Measurements from ENCODE around the gene FKBP3. TPM values are rescaled to one million over a fixed set of nuclear protein-coding genes. Genes with fewer than 3 reads are reported as not detected.

Gene FKBP3
- total and polyA plus RNA-seq, 2 donors: 51.0 to 53.9 TPM

- Histone ChIP-seq H3K4me3 (ENCODE audit: low read depth, low read length) (no peak overlapping the region), H3K27ac (ENCODE audit: low read depth) (no peak overlapping the region)
- no peak for DNase-seq (ENCODE audit: extremely low spot score)
These were observed 68.3 kb downstream of the FKBP3 start for GRCh38 chr14:45065956-45066355.

More at GRCh38 chr14:45065956-45066355, 68.3 kb downstream of the FKBP3 start:
- Histone ChIP-seq H3K4me1 (ENCODE audit: insufficient read depth) (no peaks in the 10 kb centered on the region), H3K36me3 (ENCODE audit: insufficient read depth) (peaks cover 3% of the 10 kb centered on the region)
- 39% methylated on average over 2 of the region's 2 CpGs for WGBS

Small RNA genes lying within 50 kb of the gene (small RNA-seq; reads per million reads assigned to genes)
- gene RF00151 (not detected), gene SNORD127 (2,847 reads per million, percentile 99 among the genes with 10 or more reads in this experiment)

Other genes with a start within 250 kb of the FKBP3 start
- 36.7 TPM for gene KLHL28, start 172.5 kb downstream of the FKBP3 start, total RNA-seq
- gene KLHL28, start 172.5 kb downstream of the FKBP3 start, polyA plus RNA-seq: 5.6 TPM
- gene TOGARAM1, start 172.3 kb downstream of the FKBP3 start, total RNA-seq: 78.8 TPM
- 8.2 TPM for gene TOGARAM1, start 172.3 kb downstream of the FKBP3 start, polyA plus RNA-seq
- gene PRPF39, start 50.4 kb downstream of the FKBP3 start, total RNA-seq: 75.7 TPM
- 15.7 TPM for gene PRPF39, start 50.4 kb downstream of the FKBP3 start, polyA plus RNA-seq
- gene FANCM, start 1.4 kb upstream of the FKBP3 start, total RNA-seq: 23.3 TPM
- gene FANCM, start 1.4 kb upstream of the FKBP3 start, polyA plus RNA-seq: 2.2 TPM
- 86.4 TPM for gene MIS18BP1, start 118.7 kb upstream of the FKBP3 start, total RNA-seq
- 9.2 TPM for gene MIS18BP1, start 118.7 kb upstream of the FKBP3 start, polyA plus RNA-seq